NCI-H146 treated with DMSO at 0.1 percent for 48 hours (cell line): ENCODE data around the gene CADM4.
"Not testable (repeated sequence)": the region's sequence is repeated elsewhere in the genome, so short reads cannot be mapped to it uniquely, and the experiment has no call there.

Experiments used
- DNase-seq: peaks from one replicate; lab custom pipeline; 2025; ENCODE audit not compliant: unreplicated experiment; lab: John Stamatoyannopoulos, UW

Gene CADM4

DNA sequence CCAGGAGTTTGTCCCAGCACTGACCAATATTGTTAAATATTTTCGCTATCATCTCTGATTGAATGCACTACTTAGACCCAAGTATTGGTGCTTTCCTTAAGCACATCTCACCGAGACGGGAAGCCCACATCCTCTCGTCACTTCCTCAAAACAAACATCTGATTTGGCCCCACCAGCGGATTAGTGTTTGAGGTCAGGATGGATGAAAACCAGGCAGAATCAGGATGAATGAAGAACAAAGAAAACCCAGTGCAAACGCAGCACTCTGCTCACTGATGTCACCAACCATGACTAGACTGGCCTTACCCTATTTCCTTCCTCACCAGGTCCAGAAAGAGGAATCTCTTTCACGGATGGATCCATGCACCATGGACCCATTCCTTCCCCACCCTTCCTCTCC is 24.4 kb upstream of the CADM4 start:
- no peak for DNase-seq

DNA sequence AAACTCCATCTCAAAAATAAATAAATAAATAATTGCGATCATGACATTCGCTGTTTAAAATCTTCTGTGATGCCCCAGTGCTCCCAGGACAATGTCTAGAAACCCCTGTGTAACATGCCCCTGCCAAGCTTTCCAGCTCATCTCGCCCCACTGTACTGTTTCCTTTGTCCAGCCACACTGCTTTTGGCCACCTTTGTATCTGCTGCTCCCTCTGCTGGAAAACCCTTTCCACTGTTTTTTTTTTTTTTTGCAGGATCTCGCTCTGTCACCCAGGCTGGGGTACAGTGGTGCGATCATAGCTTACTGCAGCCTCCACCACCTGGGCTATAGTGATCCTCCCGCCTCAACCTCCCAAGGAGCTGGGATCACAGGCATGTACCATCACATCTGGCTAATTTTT is 22.8 kb upstream of the CADM4 start:
- DNase-seq: no peak

DNA sequence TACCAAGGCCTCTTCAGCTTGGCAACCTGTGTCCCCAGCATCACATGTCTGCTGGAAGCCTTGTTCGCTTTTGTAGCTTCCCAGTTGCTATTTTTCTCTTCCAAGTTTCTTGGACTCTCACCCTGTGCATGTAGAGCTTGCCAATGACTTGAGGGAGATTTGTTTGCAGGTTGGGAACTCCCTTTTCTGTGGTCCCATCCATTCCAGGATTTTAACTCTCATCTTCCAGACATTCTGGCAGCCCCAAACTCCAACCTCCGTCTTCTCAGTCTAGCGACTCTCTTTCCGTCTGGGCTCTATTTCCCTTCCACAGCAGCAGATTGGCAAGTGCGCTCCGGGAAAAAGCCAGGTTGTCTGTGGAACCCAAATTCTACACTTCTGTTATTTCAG is 21.3 kb upstream of the CADM4 start:
- no peak for DNase-seq

DNA sequence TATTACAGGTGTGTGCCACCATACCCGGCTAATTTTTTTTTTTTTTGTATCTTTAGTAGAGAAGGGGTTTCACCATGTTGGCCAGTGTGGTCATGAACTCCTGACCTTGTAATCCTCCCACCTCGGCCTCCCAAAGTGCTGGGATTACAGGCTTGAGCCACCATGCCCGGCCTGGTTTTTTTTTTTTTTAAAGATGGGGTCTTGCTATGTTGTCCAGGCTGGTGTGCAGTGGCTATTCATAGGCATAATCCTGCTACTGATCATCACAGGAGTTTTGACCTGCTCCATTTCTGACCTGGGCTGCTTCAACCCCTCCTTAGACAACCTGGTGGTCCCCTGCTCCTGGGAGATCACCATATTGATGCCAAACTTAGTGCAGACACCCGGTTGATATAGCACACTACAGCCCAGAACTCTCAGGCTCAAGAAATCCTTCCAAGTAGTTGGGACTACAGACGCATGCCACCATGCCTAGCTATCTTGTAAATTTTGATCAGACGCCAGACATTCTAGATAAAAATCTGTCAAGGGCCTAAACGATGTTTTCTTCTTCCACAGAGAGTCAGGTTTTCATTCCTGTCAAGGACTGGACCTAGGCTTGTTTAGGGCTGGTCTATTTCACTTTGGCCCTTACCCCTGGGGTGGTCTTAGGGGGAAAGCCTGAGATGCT is 20.8 kb upstream of the CADM4 start:
- no peak for DNase-seq

DNA sequence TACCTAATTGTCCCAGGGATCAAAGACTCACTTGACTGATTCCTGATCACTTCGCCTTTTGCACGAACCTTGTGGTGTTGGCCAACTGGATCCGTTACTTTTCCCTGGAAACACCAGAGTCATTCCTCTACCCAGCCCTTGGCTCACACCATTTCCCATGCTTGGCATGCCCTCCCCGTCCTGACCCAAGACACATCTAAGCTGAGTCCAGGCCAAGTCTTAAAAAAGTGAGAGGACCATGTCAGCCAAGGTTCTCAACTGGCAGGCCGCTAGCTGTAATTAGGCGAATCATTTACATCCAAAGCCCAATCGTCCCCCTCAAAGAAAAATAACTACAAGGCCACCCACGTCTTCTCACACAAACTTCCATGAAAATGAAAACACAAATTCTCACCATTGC is 18.8 kb upstream of the CADM4 start:
- no peak for DNase-seq

DNA sequence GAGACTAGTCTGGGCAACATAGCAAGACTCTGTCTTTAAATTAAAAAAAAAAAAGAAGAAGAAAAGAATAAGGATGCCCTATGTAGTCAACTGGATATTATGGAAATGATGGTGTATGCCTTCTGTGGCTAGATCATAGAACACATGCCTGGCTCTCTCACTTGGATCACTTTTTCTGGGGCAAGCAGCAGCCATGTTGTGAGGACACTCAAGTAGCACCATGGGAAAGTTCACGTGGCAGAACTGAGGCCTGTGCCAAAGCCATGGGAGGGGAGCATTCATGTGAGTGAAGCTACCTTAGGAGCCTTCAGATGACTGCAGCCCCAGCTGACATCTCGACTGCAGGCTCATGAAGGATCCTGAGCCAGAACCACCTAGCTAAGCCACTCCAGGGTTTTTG is 18.4 kb upstream of the CADM4 start:
- no peak for DNase-seq

DNA sequence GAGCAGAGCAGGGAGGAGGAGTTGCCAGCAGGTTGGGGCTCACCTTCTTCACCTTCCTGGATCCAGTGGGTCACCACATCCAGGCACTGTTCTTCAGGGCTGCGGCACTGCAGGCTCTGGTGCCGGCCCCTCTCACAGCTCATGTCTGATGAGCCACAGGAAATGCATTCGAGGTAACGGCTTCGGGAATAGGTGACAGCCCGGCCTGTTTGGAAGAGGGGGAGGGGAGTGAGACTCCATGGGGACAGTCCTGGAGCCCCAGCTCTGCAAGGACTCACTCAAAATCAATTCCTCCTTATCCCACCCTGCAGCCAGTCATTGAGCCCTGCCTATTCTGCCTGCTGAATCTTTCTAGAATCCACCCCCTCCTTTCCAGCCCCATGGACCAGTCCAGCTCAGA is 16.8 kb upstream of the CADM4 start:
- no peak for DNase-seq

DNA sequence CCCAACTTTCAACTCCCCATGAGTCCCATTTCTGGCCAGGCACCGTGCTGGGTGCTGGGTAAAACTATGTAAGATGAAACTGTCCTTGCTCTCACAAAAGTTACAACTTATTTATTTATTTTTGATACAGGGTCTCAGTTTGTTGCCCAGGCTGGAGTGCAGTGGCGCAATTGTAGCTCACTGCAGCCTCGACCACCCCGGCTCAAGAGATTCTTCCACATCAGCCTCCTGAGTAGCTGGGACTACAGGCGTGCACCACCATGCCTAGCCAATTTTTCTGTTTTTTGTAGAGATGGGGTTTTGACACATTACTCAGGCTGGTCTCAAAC is 12.9 kb upstream of the CADM4 start:
- DNase-seq: no peak

DNA sequence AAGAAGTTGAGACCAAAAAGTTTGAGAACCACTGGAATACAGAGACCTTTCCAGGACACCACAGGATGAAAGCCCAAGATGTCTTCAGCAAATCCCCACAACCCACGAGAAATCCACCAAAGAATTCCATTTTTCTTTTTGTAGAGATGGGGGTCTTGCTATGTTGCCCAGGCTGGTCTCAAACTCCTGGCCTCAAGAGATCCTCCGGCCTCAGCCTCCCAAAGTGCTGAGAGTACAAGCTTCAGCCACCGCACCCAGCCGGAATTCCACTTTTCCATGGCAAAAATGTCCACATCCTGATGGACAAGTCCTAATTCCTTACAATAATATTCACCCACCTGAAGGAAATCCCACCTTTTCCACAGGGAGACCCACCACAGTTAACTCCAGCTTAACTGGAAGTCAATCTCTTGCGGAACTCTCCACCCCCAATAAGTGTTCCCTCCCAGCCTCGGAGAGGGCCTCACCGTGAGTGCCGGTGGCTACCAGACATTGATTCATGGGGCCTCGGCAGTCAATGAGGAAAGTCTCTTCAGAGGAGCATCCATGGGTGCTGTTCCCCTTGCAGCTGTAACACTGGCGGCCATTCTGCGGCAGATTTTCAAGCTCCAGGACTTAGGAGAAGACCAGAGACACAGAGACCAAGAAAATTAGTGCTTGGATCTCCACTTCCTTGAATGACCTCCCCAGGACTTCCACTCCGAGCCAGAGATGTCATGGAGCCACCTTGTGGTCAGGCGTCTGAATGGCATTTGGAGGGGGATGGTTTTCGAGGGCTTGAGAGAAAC is 12.3 kb upstream of the CADM4 start:
- peak; percentile 42 for DNase-seq

DNA sequence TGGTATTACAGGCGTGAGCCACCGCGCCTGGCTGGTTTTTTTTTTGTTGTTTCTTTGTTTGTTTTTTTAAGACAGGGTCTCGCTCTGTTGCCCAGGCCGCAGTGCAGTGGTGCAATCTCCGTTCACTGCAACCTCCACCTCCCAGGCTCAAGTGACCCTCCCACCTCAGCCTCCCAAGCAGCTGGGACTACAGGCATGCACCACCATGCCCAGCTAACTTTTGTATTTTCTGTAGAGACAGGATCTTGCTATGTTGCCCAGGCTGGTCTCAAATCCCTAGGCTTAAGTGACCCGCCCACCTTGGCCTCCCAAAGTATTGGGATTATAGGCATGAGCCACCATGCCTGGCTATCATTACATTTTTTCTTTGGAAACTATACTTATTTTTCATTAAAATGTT is 10.6 kb upstream of the CADM4 start:
- DNase-seq: not testable (repeated sequence)

DNA sequence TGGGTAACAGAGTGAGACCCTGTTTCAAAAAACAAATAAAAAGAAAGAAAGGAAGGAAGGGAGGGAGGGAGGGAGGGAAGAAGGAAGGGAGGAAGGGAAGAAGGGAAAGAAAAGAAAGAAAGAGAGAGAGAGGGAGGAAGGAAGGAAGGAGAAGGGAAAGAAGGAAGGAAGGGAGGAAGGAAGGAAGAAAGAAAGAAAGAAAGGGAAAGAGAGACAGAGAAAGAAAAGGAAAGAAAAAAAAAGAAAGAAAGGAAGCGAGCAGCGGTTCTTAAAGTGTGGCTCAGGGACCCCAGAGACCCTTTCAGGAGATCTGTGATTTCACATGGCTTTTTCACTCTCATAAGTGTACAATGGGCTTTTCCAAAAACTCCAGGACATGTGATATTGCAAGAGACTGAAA is 9.9 kb upstream of the CADM4 start:
- DNase-seq: no peak

DNA sequence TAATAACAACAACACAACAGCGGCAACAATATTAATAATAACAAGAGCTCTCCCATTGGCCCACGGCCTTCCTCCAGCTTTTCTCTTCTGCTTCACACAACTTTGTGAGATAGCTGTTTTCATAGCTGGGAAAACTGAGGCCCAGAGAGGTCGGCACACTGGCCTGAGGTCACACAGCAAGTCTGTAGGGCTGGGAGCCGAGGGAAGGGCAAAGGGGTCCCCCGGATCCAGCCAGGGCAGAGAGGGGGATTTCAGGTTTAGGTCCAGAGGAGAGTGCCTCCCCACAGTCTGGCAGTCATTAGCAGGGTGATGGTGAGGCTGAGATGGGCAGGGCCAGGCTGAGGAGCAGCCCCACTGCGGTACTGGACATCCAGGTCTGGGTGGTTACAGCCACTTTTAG is 9.0 kb upstream of the CADM4 start:
- DNase-seq: no peak

DNA sequence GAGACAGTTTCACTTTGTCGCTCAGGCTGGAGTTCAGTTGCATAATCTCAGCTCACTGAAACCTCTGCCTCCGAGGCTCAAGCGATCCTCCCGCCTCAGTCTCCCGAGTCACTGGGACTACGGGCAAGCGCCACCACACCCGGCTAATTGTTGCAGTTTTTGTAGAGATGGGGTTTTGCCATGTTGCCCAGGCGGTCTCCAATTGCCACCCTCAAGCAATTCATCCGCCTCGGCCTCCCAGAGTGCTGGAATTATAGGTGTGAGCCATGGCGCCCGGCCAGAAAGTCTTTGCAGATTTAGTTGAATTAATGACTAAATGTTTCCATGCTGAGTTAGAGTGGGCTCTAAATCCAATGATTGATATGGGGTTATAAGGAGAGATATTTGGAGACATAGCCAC is 4.5 kb upstream of the CADM4 start:
- DNase-seq: no peak

DNA sequence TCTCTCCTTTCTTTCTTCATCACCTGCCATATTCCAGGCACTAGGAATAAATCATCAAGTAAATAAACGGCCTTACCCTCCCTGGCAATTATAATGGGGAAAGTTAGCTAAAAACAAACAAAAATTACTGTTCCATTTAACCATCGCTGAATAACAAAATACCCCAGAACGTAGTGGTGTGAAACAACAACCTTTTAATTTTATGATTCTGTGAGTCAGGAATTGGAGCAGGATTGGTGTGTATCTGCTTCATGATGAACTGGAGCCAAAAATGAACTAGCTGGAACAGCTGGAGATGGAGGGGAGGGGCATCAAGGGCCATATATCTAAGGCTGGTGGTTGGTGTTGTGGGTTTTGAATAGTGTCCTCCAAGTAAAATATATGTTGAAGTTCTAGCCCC is 3.7 kb upstream of the CADM4 start:
- no peak for DNase-seq

DNA sequence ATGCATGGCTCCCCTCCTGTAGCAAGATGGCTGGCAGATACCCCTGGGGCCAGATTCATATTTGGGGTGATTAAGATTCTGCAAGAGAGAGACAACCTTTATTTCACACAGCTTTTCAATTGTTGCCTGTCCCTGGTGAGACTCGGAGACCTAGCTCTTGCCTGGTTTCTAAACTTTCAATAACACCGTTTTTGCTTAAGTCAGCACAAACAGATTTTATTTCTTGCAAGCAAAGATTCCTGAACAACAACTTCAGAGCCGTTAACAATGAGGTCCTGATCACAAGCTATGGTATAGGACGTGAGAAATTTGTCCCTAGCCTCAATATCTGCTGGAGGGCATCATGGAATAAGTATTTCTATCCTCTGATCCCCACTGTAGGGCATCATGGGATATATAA is 2.9 kb upstream of the CADM4 start:
- DNase-seq: no peak

DNA sequence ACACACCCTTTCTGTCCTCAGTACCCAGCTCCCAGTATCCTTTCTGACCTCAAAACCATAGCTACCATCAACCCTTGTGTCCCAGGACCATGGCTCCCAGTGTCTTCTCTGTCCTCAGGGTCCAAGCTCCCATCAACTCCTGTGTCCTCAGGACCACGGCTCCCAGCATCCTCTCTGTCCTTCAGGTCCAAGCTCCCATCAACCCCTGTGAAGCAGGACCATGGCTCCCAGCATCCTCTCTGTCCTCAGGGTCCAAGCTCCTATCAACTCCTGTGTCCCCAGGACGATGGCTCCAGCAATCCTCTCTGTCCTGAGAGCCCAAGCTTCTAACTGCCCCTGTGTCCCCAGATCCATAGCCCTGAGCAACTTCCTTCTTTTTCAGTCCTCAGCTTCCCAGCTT is 1.7 kb upstream of the CADM4 start:
- DNase-seq: no peak

DNA sequence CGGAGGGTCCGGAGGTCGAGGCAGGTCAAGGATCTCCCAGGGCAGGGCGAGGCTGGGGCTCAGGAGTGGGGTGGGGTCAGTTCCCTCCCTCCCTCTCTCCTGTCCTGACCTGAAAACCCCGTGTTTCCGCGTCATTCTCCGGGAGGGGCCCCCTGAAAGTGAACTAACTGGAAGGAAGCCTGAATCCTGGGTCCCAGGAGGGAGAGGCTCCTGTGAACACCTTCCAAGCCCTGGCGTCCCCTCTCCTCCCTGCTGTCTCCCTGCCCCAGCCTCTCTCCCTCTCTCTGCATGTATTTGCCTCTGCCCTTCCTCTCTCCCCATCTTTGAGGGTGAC is 741 bp upstream of the CADM4 start:
- DNase-seq: no peak

DNA sequence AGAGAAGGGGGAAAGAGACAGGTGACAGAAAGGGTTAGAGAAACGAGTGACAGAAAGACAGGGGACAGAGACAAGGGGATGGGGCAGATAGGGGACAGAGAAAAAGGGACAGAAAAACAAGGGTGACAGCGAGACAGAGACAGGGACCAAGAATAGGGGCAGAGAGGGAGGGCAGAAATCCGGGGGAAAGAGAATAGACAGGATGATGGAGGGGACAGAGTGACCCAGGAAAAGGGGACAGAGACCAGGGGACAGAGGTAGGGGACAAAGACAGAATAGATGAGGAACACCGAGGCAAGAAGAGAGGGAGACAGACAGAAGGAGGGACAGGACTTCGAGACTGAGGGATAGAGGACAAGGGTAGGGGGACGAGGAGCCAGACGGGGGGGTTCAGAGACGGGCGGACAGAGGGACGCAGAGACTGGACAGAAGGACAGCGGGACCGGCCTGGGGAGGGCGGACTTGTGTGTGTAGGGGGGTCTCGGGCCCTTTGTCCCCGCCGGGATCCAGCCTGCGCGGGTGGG is 593 bp downstream of the CADM4 start:
- no peak for DNase-seq

DNA sequence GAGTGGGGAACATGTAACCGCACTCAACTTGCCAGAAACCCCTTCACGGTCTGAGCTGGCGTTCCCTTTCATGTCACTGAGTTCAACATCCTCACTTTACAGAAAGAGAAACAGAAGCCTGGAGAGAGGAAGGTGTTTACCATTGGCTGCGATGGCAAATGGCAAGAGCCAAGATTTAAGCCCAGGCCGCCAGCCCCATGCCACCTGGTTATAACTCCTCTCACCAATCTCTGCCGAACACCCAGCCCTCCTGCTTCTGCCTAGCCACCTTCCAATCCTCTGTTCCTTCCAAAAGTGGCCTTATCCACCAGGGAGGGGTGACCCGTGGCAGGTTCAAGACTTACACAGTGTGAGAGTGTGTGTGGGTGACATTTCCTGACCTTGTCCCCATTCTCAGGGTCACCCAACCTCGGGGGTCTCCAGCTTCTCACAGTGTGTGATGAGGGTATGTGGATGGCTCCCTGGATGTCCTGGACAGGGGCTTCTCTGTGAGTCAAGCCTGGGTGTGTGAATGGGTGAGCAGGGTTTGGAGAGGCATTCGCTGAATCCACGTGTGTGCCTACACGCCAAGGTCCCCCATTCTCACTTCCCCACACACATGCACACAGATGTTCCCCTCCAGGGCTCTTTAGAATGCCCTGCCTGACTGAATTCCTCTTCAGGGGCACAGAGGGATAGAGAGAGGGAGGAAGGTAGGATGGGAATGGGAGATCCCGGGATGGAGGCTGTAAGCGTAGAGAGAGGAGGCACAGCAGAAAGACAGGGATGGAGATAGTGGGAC is 1.2 kb downstream of the CADM4 start:
- DNase-seq: no peak

DNA sequence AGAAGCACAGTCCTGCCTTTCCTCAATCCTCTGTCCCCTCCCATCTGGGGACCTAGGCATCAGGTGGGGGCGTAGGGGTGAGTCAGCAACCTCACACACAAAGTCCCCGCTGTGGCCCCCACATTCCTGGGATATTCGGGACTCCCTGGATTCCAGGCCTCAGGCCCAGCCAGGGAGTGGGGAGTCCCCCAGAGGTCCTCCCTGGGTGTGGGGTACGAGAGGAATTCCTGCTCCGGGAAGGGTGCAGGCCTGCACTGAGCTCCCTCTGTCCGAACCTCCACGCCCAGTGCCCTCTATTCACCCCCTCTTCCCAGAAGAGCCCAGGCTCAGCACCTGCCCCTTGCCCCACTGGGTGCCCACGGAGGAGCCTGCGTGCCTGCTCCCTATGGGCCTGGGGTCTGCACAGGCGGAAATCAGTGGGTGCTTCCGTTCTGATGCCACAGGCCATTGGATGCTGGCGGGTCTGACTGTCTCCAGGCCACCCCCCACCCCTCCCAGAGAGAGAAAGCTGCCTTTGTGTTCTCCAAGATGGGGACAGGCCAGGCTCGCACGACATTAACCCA is 3.4 kb downstream of the CADM4 start:
- no peak for DNase-seq

DNA sequence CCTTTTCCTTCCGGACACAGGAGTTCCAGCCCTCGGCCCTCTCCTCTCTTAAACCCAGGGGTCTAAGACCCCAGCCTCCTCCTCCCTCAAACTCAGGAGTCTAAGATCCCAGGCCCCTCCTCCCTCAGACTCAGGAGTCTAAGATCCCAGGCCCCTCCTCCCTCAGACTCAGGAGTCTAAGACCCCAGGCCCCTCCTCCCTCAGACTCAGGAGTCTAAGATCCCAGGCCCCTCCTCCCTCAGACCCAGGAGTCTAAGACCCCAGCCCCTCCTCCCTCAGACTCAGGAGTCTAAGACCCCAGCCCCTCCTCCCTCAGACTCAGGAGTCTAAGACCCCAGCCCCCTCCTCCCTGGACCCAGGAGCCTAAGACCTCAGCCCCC is 4.1 kb downstream of the CADM4 start:
- not testable (repeated sequence) for DNase-seq
